Osteoblast (primary cell): ENCODE data around the gene GATAD1. TPM values are rescaled to one million over a fixed set of nuclear protein-coding genes. Genes with fewer than 3 reads are reported as not detected.
"Not testable (repeated sequence)": the region's sequence is repeated elsewhere in the genome, so short reads cannot be mapped to it uniquely, and the experiment has no call there.

Source experiments
- DNase-seq: peaks from one replicate; pipeline ENCODE4 v3.0.0; 2011; ENCODE audit warnings: low spot score, mixed read lengths; ENCODE audit not compliant: insufficient read length; ENCODE audit errors: missing footprints
- H2AFZ ChIP-seq: 2 replicates; pipeline ENCODE4 v1.6.0; 2011; ENCODE audit warnings: mild to moderate bottlenecking, low read length
- H3K27ac ChIP-seq: 2 replicates; pipeline ENCODE4 v1.5.1; 2011; ENCODE audit warnings: mild to moderate bottlenecking, low read depth, low read length, moderate library complexity
- H3K27me3 ChIP-seq: 2 replicates; pipeline ENCODE4 v1.6.0; 2012; ENCODE audit warnings: mild to moderate bottlenecking, control low read depth, inconsistent platforms, low read length, moderate library complexity; ENCODE audit not compliant: insufficient read depth
- H3K36me3 ChIP-seq: 2 replicates; pipeline ENCODE4 v1.5.1; 2011; ENCODE audit warnings: mild to moderate bottlenecking, low read length, control low read depth, moderate library complexity; ENCODE audit not compliant: insufficient read depth
- H3K4me1 ChIP-seq: 2 replicates; pipeline ENCODE4 v1.5.1; 2011; ENCODE audit warnings: mild to moderate bottlenecking, low read length, control low read depth, moderate library complexity; ENCODE audit not compliant: insufficient read depth
- H3K4me2 ChIP-seq: 2 replicates; pipeline ENCODE4 v1.6.0; 2011; ENCODE audit warnings: mild to moderate bottlenecking, low read length; ENCODE audit not compliant: insufficient read depth
- H3K4me3 ChIP-seq: fragments of 200-600 bp; sonication (generic); 3 replicates; pipeline ENCODE4 v1.5.1; 2012; ENCODE audit warnings: mild to moderate bottlenecking, low read length, inconsistent platforms; ENCODE audit not compliant: insufficient read depth
- H3K79me2 ChIP-seq: 2 replicates; pipeline ENCODE4 v1.6.0; 2012; ENCODE audit warnings: mild to moderate bottlenecking, low read length, control low read depth, inconsistent platforms; ENCODE audit not compliant: insufficient read depth
- H3K9me3 ChIP-seq: 2 replicates; pipeline ENCODE4 v1.5.1; 2011; ENCODE audit warnings: low read depth, low read length, control low read depth
- H4K20me1 ChIP-seq: 2 replicates; pipeline ENCODE4 v1.6.0; 2012; ENCODE audit warnings: mild to moderate bottlenecking, low read length, control low read depth; ENCODE audit not compliant: insufficient read depth
- CTCF ChIP-seq: IDR thresholded peaks from 2 replicates; pipeline ENCODE4 v1.5.1; 2011; ENCODE audit warnings: mild to moderate bottlenecking, low read depth, low read length, moderate library complexity; ENCODE audit errors: extremely low read depth
- total RNA-seq: library from RNA; depleted of rRNA; stranded (reverse); fragments of >200 nt; gene quantifications from 2 replicates; pipeline ENCODE4 v1.2.3, GENCODE V29; 2012

Gene GATAD1
- total RNA-seq, 1 donor = 42.7 TPM

- H3K79me2 ChIP-seq = no peaks in the 10 kb centered on the region
- no peak overlapping the region for H3K4me2 ChIP-seq
- H3K36me3 ChIP-seq = no peaks in the 10 kb centered on the region
- no peak for DNase-seq
- H2AFZ ChIP-seq = no peak overlapping the region
- H3K27me3 ChIP-seq = no peaks in the 10 kb centered on the region
- no peaks in the 10 kb centered on the region for H3K9me3 ChIP-seq
- no peak overlapping the region for H3K4me3 ChIP-seq
- no peak for TF ChIP-seq CTCF
- no peaks in the 10 kb centered on the region for H4K20me1 ChIP-seq
- no peaks in the 10 kb centered on the region for H3K4me1 ChIP-seq
- H3K27ac ChIP-seq = no peak overlapping the region
Measured at GRCh38 chr7:92466682-92467081, 19.4 kb downstream of the GATAD1 start.

GRCh38 chr7:92468589-92468988 is 21.3 kb downstream of the GATAD1 start:
- not testable (repeated sequence) for H3K27ac ChIP-seq, H3K36me3 ChIP-seq, H4K20me1 ChIP-seq, DNase-seq, H3K79me2 ChIP-seq, H2AFZ ChIP-seq, H3K4me1 ChIP-seq, H3K27me3 ChIP-seq, H3K9me3 ChIP-seq, H3K4me2 ChIP-seq, H3K4me3 ChIP-seq

- not testable (repeated sequence) for H3K79me2 ChIP-seq, H3K27me3 ChIP-seq, DNase-seq, H4K20me1 ChIP-seq, H3K4me2 ChIP-seq, H3K4me1 ChIP-seq, H3K4me3 ChIP-seq, H3K9me3 ChIP-seq, H3K36me3 ChIP-seq, H2AFZ ChIP-seq, H3K27ac ChIP-seq
Measured at GRCh38 chr7:92473989-92474388, 26.7 kb downstream of the GATAD1 start.

- H4K20me1 ChIP-seq, H3K9me3 ChIP-seq, H3K27ac ChIP-seq, H3K4me3 ChIP-seq, DNase-seq, H3K4me1 ChIP-seq, H3K4me2 ChIP-seq, H3K36me3 ChIP-seq, H2AFZ ChIP-seq, H3K79me2 ChIP-seq, H3K27me3 ChIP-seq: not testable (repeated sequence)
Measured at GRCh38 chr7:92475261-92475770, 28.0 kb downstream of the GATAD1 start.

- H2AFZ ChIP-seq, H3K4me3 ChIP-seq, H3K4me2 ChIP-seq, H3K9me3 ChIP-seq, H4K20me1 ChIP-seq, H3K36me3 ChIP-seq, H3K79me2 ChIP-seq, H3K4me1 ChIP-seq, H3K27me3 ChIP-seq, H3K27ac ChIP-seq, DNase-seq: not testable (repeated sequence)
Measured at GRCh38 chr7:92475851-92476590, 28.7 kb downstream of the GATAD1 start.

- H3K4me3 ChIP-seq, H2AFZ ChIP-seq, H3K79me2 ChIP-seq, H4K20me1 ChIP-seq, H3K27ac ChIP-seq, DNase-seq, H3K36me3 ChIP-seq, H3K9me3 ChIP-seq, H3K4me1 ChIP-seq, H3K4me2 ChIP-seq, H3K27me3 ChIP-seq: not testable (repeated sequence)
Measured at GRCh38 chr7:92477681-92478080, 30.4 kb downstream of the GATAD1 start, which contains the start of gene ERVW-1. Gene ERVW-1, minus strand, starts transcription at chr7:92477946. Its CDS starts 7,565 bp downstream, at chr7:92470381.
